ENCODE data around the gene CLSTN2.

The CLSTN2 gene

GRCh38 chr3:140376136-140376889 lies 441.3 kb downstream of the CLSTN2 start:
- DNase-seq (ENCODE audit: low read depth, low spot score) = no peak

GRCh38 chr3:140377644-140378043 lies 442.7 kb downstream of the CLSTN2 start:
- no peak for DNase-seq (ENCODE audit: low read depth, low spot score)

GRCh38 chr3:140378571-140379340 lies 443.8 kb downstream of the CLSTN2 start:
- DNase-seq (ENCODE audit: low read depth, low spot score) = no peak

DNA sequence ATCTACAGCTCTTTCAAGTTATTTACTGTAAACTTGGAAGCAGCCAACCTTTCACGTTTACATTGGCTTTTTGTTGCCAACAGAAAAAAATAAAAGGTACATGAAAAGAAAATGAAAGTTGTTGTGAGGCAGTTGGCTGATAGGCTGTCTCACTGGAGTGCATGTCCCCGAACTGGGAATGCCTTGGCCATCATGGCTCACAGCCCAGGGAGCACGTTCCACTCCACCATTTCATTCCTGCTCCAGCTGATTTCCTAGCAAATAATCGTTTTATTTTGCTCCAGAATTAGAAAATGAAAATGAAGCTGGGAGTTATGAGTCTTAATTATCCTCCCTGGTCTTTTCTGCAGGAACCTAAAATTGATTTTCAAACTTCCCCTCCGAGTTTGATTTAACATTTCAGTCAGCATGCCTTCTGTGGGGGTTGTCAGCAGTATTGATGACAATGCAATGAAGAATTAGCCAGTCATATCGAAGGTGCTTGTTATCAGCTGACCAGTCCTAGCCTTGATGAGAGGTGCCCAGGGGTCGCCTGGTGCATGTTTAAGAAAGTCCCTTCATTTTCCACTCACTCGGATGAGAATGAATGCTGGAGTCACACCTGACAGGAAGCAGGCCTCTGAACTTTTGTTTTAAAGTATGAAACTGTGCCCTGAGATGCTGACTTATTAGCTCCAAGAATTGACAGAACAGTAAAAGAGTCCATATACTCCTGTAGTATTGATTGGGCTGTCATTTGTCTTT lies 449.2 kb downstream of the CLSTN2 start:
- no peak for DNase-seq (ENCODE audit: low read depth, low spot score)

- DNase-seq (ENCODE audit: low read depth, low spot score) = no peak
Measured at GRCh38 chr3:140384876-140385275, 449.9 kb downstream of the CLSTN2 start.

- no peak for DNase-seq (ENCODE audit: low read depth, low spot score)
Measured at GRCh38 chr3:140386357-140387100, 451.5 kb downstream of the CLSTN2 start.

DNA sequence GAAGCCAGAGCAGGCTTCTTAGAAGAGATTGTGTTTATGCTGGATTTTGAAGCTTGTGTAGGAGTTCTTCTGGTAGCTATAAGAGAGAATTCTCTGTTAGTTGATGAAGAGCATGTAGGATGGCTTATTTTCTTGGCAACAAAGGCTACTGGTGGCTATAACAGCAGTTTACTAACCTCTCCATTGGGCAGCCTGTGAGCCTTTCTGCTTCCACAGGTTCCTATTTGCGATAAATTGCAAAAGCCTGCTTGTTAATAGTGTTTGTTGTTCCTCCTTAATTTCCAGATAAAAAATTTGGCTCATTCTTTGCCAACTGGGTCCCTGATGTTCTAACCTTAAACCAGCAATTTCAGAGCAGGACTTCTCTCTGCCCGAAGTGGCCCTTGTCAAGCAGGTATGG lies 452.3 kb downstream of the CLSTN2 start:
- DNase-seq (ENCODE audit: low read depth, low spot score) = no peak

- DNase-seq (ENCODE audit: low read depth, low spot score) = no peak
Measured at GRCh38 chr3:140388202-140388922, 453.4 kb downstream of the CLSTN2 start.

GRCh38 chr3:140391061-140391460 lies 456.1 kb downstream of the CLSTN2 start:
- no peak for DNase-seq (ENCODE audit: low read depth, low spot score)

DNA sequence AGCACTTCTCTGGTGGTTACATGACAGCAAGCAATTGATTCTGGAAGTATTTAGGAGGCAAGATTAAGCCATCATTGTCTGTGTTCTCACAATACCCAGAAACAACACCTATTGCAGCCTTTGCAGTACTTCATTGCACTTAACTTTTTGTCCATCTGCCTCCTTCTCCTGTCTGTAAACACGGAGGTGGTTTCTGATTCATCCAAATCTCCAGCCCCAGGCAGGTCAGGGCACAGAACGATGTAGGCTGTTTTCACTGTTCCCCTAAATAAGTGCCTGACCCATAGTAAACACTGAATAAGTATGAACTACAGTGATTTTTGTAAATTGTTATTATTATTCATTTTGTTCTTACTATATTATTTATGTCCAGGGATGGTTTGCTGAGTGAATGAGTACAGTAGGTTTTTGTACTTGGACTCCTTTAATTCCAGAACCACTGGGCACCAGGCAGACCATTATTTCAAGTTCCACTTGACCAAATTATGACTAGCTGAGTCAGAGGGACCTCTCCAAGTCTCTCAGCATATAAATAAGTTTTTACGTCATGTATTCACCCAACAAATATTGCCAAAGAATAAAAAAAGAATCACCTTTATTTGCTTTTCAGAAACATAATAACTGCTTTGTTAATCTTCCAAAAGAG lies 459.6 kb downstream of the CLSTN2 start:
- DNase-seq (ENCODE audit: low read depth, low spot score) = no peak

DNA sequence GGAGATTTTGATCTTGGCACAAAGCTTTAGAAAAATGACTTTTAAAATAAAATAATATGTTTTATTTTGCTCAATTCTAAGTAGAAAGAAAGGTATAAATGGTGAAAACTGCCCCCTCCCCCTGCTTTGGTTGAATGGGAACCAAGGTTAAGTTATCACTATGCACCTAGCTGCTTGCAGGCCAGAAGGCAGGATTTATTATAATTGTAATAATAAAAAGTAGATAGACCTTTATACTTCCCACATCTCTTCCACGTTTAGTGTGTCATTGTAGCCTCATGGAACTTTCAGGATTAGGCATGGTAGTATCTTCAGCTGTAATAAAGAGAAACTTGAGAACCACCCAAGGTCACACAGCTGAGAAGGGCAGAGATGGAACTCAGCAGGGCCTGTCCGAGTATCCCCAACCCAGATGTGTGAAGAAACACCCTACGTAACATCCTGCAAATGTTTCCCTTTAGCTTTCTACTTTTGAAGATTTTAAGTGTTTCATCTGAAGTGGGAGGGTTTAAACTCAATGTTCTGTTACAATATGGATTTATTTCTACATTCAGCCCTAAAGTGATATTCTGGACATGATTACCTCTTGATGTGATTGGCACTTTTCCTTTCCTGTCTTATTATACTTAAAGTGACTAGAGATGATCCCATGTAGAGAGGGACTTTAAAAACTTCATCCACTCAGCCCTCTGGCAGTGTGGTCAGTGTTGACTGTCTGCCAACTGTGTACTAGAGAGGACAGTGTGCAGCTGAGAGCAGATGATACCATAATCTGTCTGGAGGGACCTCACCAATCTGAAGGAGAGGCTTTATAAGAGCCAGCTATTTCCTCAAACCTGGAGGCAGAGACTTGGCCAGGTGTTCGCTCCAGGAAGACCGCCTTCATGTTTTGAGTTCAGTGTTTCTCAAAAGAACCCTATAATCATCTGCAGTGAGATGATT lies 460.4 kb downstream of the CLSTN2 start:
- DNase-seq (ENCODE audit: low read depth, low spot score) = no peak

- no peak for DNase-seq (ENCODE audit: low read depth, low spot score)
Measured at GRCh38 chr3:140396110-140396509, 461.1 kb downstream of the CLSTN2 start.

- DNase-seq (ENCODE audit: low read depth, low spot score) = no peak
Measured at GRCh38 chr3:140397847-140398246, 462.9 kb downstream of the CLSTN2 start.

GRCh38 chr3:140398387-140398786 lies 463.4 kb downstream of the CLSTN2 start:
- no peak for DNase-seq (ENCODE audit: low read depth, low spot score)

- DNase-seq (ENCODE audit: low read depth, low spot score) = no peak
Measured at GRCh38 chr3:140399871-140400270, 464.9 kb downstream of the CLSTN2 start.

- DNase-seq (ENCODE audit: low read depth, low spot score) = no peak
Measured at GRCh38 chr3:140403079-140403478, 468.1 kb downstream of the CLSTN2 start.

DNA sequence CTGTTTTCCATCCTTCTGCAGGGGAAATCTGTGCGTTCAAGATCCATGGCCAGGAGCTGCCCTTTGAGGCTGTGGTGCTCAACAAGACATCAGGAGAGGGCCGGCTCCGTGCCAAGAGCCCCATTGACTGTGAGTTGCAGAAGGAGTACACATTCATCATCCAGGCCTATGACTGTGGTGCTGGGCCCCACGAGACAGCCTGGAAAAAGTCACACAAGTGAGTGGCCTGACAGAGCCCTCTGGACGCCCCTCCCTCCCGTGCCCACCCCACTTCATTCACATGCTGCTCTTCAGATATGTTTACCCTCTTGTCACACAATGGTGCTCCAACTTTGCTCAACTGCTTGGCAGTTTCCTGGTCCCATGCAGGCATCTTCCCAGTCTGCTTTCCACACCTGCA lies 468.6 kb downstream of the CLSTN2 start:
- DNase-seq (ENCODE audit: low read depth, low spot score) = no peak

GRCh38 chr3:140406655-140407054 lies 471.7 kb downstream of the CLSTN2 start:
- DNase-seq (ENCODE audit: low read depth, low spot score) = no peak

- no peak for DNase-seq (ENCODE audit: low read depth, low spot score)
Measured at GRCh38 chr3:140408252-140408651, 473.3 kb downstream of the CLSTN2 start.

All from activated CD4-positive, CD25-positive, alpha-beta regulatory T cell treated with anti-CD3 and anti-CD28 coated beads, Interleukin-2, amount 50 U/mL, for 16 hours (primary cell).